Adrenal gland (tissue), 12 donors: Measurements from ENCODE around the gene VWA8. TPM values are rescaled to one million over a fixed set of nuclear protein-coding genes. Genes with fewer than 3 reads are reported as not detected.

ENCODE experiments used
- DNase-seq, 7 donors: peaks; one replicate each; pipeline ENCODE4 v3.0.0-alpha.2; 2019 to 2020
- H3K27ac ChIP-seq, 5 donors: fragments of 200-600 bp; sonication (generic) in 4 of 5; 1 replicate in 3 of 5; 2 replicates in 2 of 5; pipeline versions ENCODE4 v1.5.1 to v1.8.0; 2016 to 2020; ENCODE audit warnings: mild to moderate bottlenecking in 1 of 5
- H3K27me3 ChIP-seq: fragments of 200-600 bp; 2 replicates; pipeline ENCODE4 v1.8.0; 2021
- H3K36me3 ChIP-seq, 2 donors: fragments of 200-600 bp; replicated peaks in 1 of 2; 1 replicate in 1 of 2; 2 replicates in 1 of 2; pipeline versions ENCODE4 v1.5.1 to v1.8.0; 2018 to 2022
- H3K4me1 ChIP-seq, 2 donors: fragments of 200-600 bp; replicated peaks in 1 of 2; 1 replicate in 1 of 2; 2 replicates in 1 of 2; pipeline versions ENCODE4 v1.5.1 to v1.8.0; 2018 to 2021
- H3K4me3 ChIP-seq, 4 donors: fragments of 200-600 bp; sonication (generic) in 3 of 4; one replicate each; pipeline ENCODE4 v1.5.1; 2016 to 2018
- H3K9me3 ChIP-seq, 3 donors: fragments of 200-600 bp; sonication (generic) in 1 of 3; replicated peaks in 1 of 3; 1 replicate in 2 of 3; 2 replicates in 1 of 3; pipeline versions ENCODE4 v1.5.1 to v1.8.0; 2016 to 2021
- CTCF ChIP-seq, 6 experiments: fragments of 450-650 bp in 4 of 6; fragments of 200-600 bp in 2 of 6; sonication (generic) in 1 of 6; IDR thresholded peaks; 1 replicate in 5 of 6; 2 replicates in 1 of 6; pipeline versions ENCODE4 v1.5.1 to v1.8.0; 2016 to 2021; ENCODE audit warnings: antibody characterized with exemption in 6 of 6, mild to moderate bottlenecking in 2 of 6, moderate library complexity in 1 of 6
- POLR2A ChIP-seq, 2 donors: fragments of 450-650 bp; IDR thresholded peaks; one replicate each; pipeline ENCODE4 v1.6.1; 2017; ENCODE audit warnings: antibody characterized with exemption in 2 of 2, mild to moderate bottlenecking in 2 of 2, moderate library complexity in 1 of 2
- WGBS, 4 donors: extraction: QIAGEN DNeasy Blood & Tissue Kit in 2 of 4; methylation state at CpG; one replicate each; pipeline versions ENCODE4 v1.1.5 to v1.1.7; 2013 to 2017; 5-methylcytosine and 5-hydroxymethylcytosine counted together
- intact Hi-C, 2 donors: fragments of 100-400 bp; cut with DNase I; formaldehyde crosslinking; loops; one replicate each; pipeline versions ENCODE4 v1.14.1 to v1.15.0; 2022 to 2023
- polyA plus RNA-seq, 3 donors: library from polyadenylated mRNA; stranded (reverse); fragments of 200-250 nt in 2 of 3; fragments of 350-450 nt in 1 of 3; fragmentation: Illumina TruSeq in 1 of 3; extraction: RNeasy Lipid Tissue Mini Kit (QIAGEN cat#74804) in 1 of 3; gene quantifications; one replicate each; pipeline ENCODE4 v1.2.3, GENCODE V29; 2013 to 2014
- total RNA-seq, 9 donors: library from RNA; depleted of rRNA in 4 of 9; stranded (reverse); fragments of >200 nt in 4 of 9; fragments of 120-200 nt in 1 of 9; fragmentation: NEBNext Ultra II Directional in 1 of 9; extraction: Animal tissue kit (Norgen Biotek cat#: 25700) in 1 of 9; gene quantifications; one replicate each; pipeline versions ENCODE4 v1.1.0 to v1.2.4, GENCODE V29; 2013 to 2023
- donor health status: healthy with polysubstance abuse.
- donor health status: Bipolar disorder and iron deficiency.
- donor health status: DM: yes; HTN: yes; CAD: no.
- donor health status: DM: no; HTN: no; CAD: no.
- donor health status: DM: no; HTN: no; CAD: no.
- donor health status: DM: yes; HTN: yes; CAD: no.

Gene VWA8
- total and polyA plus RNA-seq, 12 donors: 8.1 to 45.4 (median 31.4) TPM

- H3K27ac ChIP-seq: no peak overlapping the region
- TF ChIP-seq CTCF (IDR thresholded peaks at IDR 0.05): no peak
- no peak for TF ChIP-seq POLR2A (IDR thresholded peaks at IDR 0.05)
- DNase-seq: no peak
- no peaks in the 10 kb centered on the region for H3K9me3 ChIP-seq
- H3K36me3 ChIP-seq: peaks cover 0 to 6% of the 10 kb centered on the region in 2 donors
- H3K4me1 ChIP-seq: peaks cover 6 to 14% of the 10 kb centered on the region in 2 donors
- no peaks in the 10 kb centered on the region for H3K27me3 ChIP-seq
- WGBS, 4 donors: 78 to 81% (median 79%) methylated on average over 4 of the region's 4 CpGs
- intact Hi-C loops: no loop called here
- no peak overlapping the region for H3K4me3 ChIP-seq
These were observed 350.5 kb downstream of the VWA8 start for GRCh38 chr13:41610404-41610803.

GRCh38 chr13:41609828-41610227, 351.1 kb downstream of the VWA8 start:
- H3K27me3 ChIP-seq: no peaks in the 10 kb centered on the region
- no peak for TF ChIP-seq CTCF (IDR thresholded peaks at IDR 0.05)
- no peak for TF ChIP-seq POLR2A (IDR thresholded peaks at IDR 0.05)
- no peak for DNase-seq
- H3K36me3 ChIP-seq: peaks cover 0 to 6% of the 10 kb centered on the region in 2 donors
- H3K27ac ChIP-seq: no peak overlapping the region
- 92 to 98% (median 95%) methylated on average over 4 of the region's 4 CpGs for WGBS, 4 donors
- no peak overlapping the region for H3K4me3 ChIP-seq
- intact Hi-C loops: no loop called here
- H3K9me3 ChIP-seq: no peaks in the 10 kb centered on the region
- peaks cover 3 to 13% of the 10 kb centered on the region in 2 donors for H3K4me1 ChIP-seq

GRCh38 chr13:41608839-41609177, 352.1 kb downstream of the VWA8 start:
- DNase-seq: no peak
- TF ChIP-seq POLR2A (IDR thresholded peaks at IDR 0.05): no peak
- no peak for TF ChIP-seq CTCF (IDR thresholded peaks at IDR 0.05)
- Histone ChIP-seq H3K36me3 (peaks cover 0 to 6% of the 10 kb centered on the region in 2 donors), H3K9me3 (no peaks in the 10 kb centered on the region), H3K4me1 (peaks cover 0 to 2% of the 10 kb centered on the region in 2 donors), H3K27ac (no peak overlapping the region), H3K4me3 (no peak overlapping the region), H3K27me3 (no peaks in the 10 kb centered on the region)
- WGBS, 4 donors: 69 to 93% (median 90%) methylated on average over 1 of the region's 1 CpG
- intact Hi-C loops: no loop called here

- Histone ChIP-seq H3K27me3 (no peaks in the 10 kb centered on the region), H3K4me1 (no peaks in the 10 kb centered on the region), H3K36me3 (peaks cover 0 to 6% of the 10 kb centered on the region in 2 donors), H3K27ac (no peak overlapping the region), H3K9me3 (no peaks in the 10 kb centered on the region), H3K4me3 (no peak overlapping the region)
- DNase-seq: no peak
- TF ChIP-seq CTCF (IDR thresholded peaks at IDR 0.05) (no peak), POLR2A (IDR thresholded peaks at IDR 0.05) (no peak)
- 93 to 98% (median 95%) methylated on average over 5 of the region's 5 CpGs for WGBS, 4 donors
- intact Hi-C loops: no loop called here
These were observed 352.6 kb downstream of the VWA8 start for GRCh38 chr13:41608111-41608838.
